ENCODE results near the gene NFIA. TPM values are rescaled to one million over a fixed set of nuclear protein-coding genes. Genes with fewer than 3 reads are reported as not detected.

Gene NFIA
- 0.35 and 0.70 TPM in 2 replicates for total RNA-seq (2021)
- long read RNA-seq, partial matches to known transcripts = 1 of 2 reads
- long read RNA-seq, other reads (novel, unspliced or antisense) = 1 of 2 reads

GRCh38 chr1:61082311-61083012, at the start of gene NFIA:
Gene NFIA (plus strand): TSS chr1:61082561.
- H3K4me2 ChIP-seq (ENCODE audit: insufficient read depth, insufficient read length, low read length) = peak within 1 kb of the TSS; percentile 95
- no peaks in the 10 kb centered on the region for H4K20me1 ChIP-seq (ENCODE audit: control insufficient read depth, insufficient read depth, insufficient read length)
- no peak within 1 kb of the TSS for H2BK12ac ChIP-seq (ENCODE audit: insufficient read length, low read depth, low read length)
- H3K27ac ChIP-seq (ENCODE audit: insufficient read length, low read depth, low read length) = no peak within 1 kb of the TSS
- H4K91ac ChIP-seq (ENCODE audit: insufficient read length, low read depth, low read length) = no peak within 1 kb of the TSS
- no peak within 1 kb of the TSS for H2AK5ac ChIP-seq (ENCODE audit: insufficient read length, low read length)
- H3K4me1 Mint-ChIP-seq = peaks cover 39 to 45% of the 10 kb centered on the region in 2 experiments
- H3K18ac ChIP-seq (ENCODE audit: insufficient read length, low read depth, low read length) = no peak within 1 kb of the TSS
- H3K56ac ChIP-seq (ENCODE audit: insufficient read length, low read depth, low read length) = no peak within 1 kb of the TSS
- peaks cover 0 to 3% (median 0%) of the 10 kb centered on the region in 3 experiments; a peak in 2 of 7 replicates for H3K36me3 Mint-ChIP-seq (ENCODE audit: insufficient read depth in 1 of 3, low read depth in 3 of 3)
- no peak within 1 kb of the TSS for H4K8ac ChIP-seq (replicated peaks; ENCODE audit: insufficient read length, low read depth, low read length)
- H3K9ac ChIP-seq (ENCODE audit: extremely low read depth, insufficient read length, low read length) = peak within 1 kb of the TSS; percentile 18
- H3K14ac ChIP-seq (ENCODE audit: insufficient read depth, low read length) = peak within 1 kb of the TSS; percentile 75; the same call in 1 of the 2 replicates
- H3T11ph ChIP-seq (ENCODE audit: low read length) = no peak within 1 kb of the TSS
- H3K79me1 ChIP-seq (ENCODE audit: insufficient read depth, low read depth, low read length, poor library complexity, severe bottlenecking) = no peaks in the 10 kb centered on the region
- peak; percentile 57 for DNase-seq
- H3K27me3 ChIP-seq (ENCODE audit: insufficient read depth, low read length) = peaks cover 36% of the 10 kb centered on the region; the same call in 1 of the 2 replicates
- H2BK20ac ChIP-seq (ENCODE audit: low read depth, low read length, poor library complexity, severe bottlenecking) = no peak within 1 kb of the TSS
- no peak within 1 kb of the TSS for H4K5ac ChIP-seq (ENCODE audit: insufficient read length, low read depth, low read length)
- H3K9me3 Mint-ChIP-seq = peaks cover 0 to 3% of the 10 kb centered on the region in 2 experiments; a peak in 3 of 5 replicates
- H2BK120ac ChIP-seq (ENCODE audit: low read depth, low read length, poor library complexity, severe bottlenecking) = no peak within 1 kb of the TSS
- H3K9me3 ChIP-seq (ENCODE audit: control insufficient read depth, low read depth, low read length) = no peaks in the 10 kb centered on the region
- no peak within 1 kb of the TSS for H3K23ac ChIP-seq (ENCODE audit: insufficient read length, low read depth, low read length)
- no peak for TF ChIP-seq CTCF (conservative IDR thresholded peaks at IDR 0.05)
- H3K27me3 Mint-ChIP-seq (ENCODE audit: low read depth) = peaks cover 80% of the 10 kb centered on the region
- no peak within 1 kb of the TSS for H2BK5ac ChIP-seq (ENCODE audit: insufficient read length, low read length)
- H2BK15ac ChIP-seq (ENCODE audit: low read depth, low read length) = no peak within 1 kb of the TSS; the same call in 1 of the 2 replicates
- H3K4me1 ChIP-seq (ENCODE audit: insufficient read depth, low read length) = peaks cover 12% of the 10 kb centered on the region; the same call in 1 of the 2 replicates
- H2AFZ ChIP-seq (ENCODE audit: low read length) = no peak within 1 kb of the TSS
- H3K4ac ChIP-seq (ENCODE audit: low read depth, low read length) = no peak within 1 kb of the TSS
- peak within 1 kb of the TSS in 1 of 3 experiments; percentile 55; a peak in 1 of 7 replicates for H3K27ac Mint-ChIP-seq
- H3K23me2 ChIP-seq (ENCODE audit: insufficient read length, low read depth, low read length, poor library complexity, severe bottlenecking) = peaks cover 23% of the 10 kb centered on the region
- no peaks in the 10 kb centered on the region for H3K79me2 ChIP-seq (ENCODE audit: insufficient read depth, low read length)
- WGBS (ENCODE audit: extremely low coverage, insufficient read length, low lambda C conversion rate) = no CpG with 5 or more reads among the region's 73 CpGs
- peak within 1 kb of the TSS; percentile 72 to 91 for H3K4me3 Mint-ChIP-seq

Data from H9 (cell line).